Daoy (cell line): ENCODE measurements around the gene BOD1L2. TPM values are rescaled to one million over a fixed set of nuclear protein-coding genes. Genes with fewer than 3 reads are reported as not detected.

Source experiments
- DNase-seq: peaks from one replicate; pipeline ENCODE4 v3.0.0-alpha.2; 2015; ENCODE audit warnings: low read depth
- total RNA-seq: library from RNA; depleted of rRNA; stranded (reverse); fragments of >200 nt; shearing (Covaris generic); gene quantifications from 2 replicates; pipeline ENCODE4 v1.2.3, GENCODE V29; 2014; rRNA removed

BOD1L2 gene
- not detected in 2 replicates for total RNA-seq

- DNase-seq: no peak
Observed at GRCh38 chr18:57146956-57147636, at the start of gene BOD1L2. TSS of gene BOD1L2 (plus strand) at chr18:57147087. CDS start at chr18:57147313, 226 bp downstream.

- DNase-seq: peak; percentile 37
Observed at GRCh38 chr18:57107140-57107832, 39.6 kb upstream of the BOD1L2 start.

- DNase-seq: no peak
Observed at GRCh38 chr18:57110290-57110689, 36.6 kb upstream of the BOD1L2 start.

- DNase-seq: no peak
Observed at GRCh38 chr18:57113799-57114420, 33.0 kb upstream of the BOD1L2 start.

GRCh38 chr18:57116598-57117132 is 30.2 kb upstream of the BOD1L2 start:
- DNase-seq: no peak

- peak; percentile 4 for DNase-seq
Observed at GRCh38 chr18:57121542-57122112, 25.3 kb upstream of the BOD1L2 start.

- DNase-seq: no peak
Observed at GRCh38 chr18:57122936-57123510, 23.9 kb upstream of the BOD1L2 start.

GRCh38 chr18:57125627-57126026 is 21.3 kb upstream of the BOD1L2 start:
- DNase-seq: no peak

- no peak for DNase-seq
Observed at GRCh38 chr18:57128220-57128932, 18.5 kb upstream of the BOD1L2 start.

GRCh38 chr18:57131101-57131500 is 15.8 kb upstream of the BOD1L2 start:
- DNase-seq: peak; percentile 6

GRCh38 chr18:57131782-57132181 is 15.1 kb upstream of the BOD1L2 start:
- DNase-seq: no peak

- peak; percentile 3 for DNase-seq
Observed at GRCh38 chr18:57134618-57135135, 12.2 kb upstream of the BOD1L2 start.

- DNase-seq: no peak
Observed at GRCh38 chr18:57135699-57136098, 11.2 kb upstream of the BOD1L2 start.

GRCh38 chr18:57137847-57138246 is 9.0 kb upstream of the BOD1L2 start:
- no peak for DNase-seq

GRCh38 chr18:57141208-57142129 is 5.4 kb upstream of the BOD1L2 start:
- DNase-seq: peak; percentile 2

GRCh38 chr18:57142324-57142723 is 4.6 kb upstream of the BOD1L2 start:
- no peak for DNase-seq

GRCh38 chr18:57143265-57143664 is 3.6 kb upstream of the BOD1L2 start:
- no peak for DNase-seq

GRCh38 chr18:57148263-57148662 is 1.4 kb downstream of the BOD1L2 start:
- DNase-seq: no peak

- no peak for DNase-seq
Observed at GRCh38 chr18:57149051-57149450, 2.2 kb downstream of the BOD1L2 start.

GRCh38 chr18:57149531-57149930 is 2.6 kb downstream of the BOD1L2 start:
- no peak for DNase-seq
